HepG2 (cell line): ENCODE data around the gene ADAMTS16. TPM values are rescaled to one million over a fixed set of nuclear protein-coding genes. Genes with fewer than 3 reads are reported as not detected.

Source experiments
- ATAC-seq: fragments of 200-7000 bp; cut with Tn5 transposase; 3 replicates; pipeline ENCODE4 v1.9.1; 2020; ENCODE audit warnings: mild to moderate bottlenecking, moderate library complexity
- BruUV-seq: library from RNA; stranded (reverse); fragments of 400-500 nt; replicated peaks from 2 replicates; lab custom pipeline; 2021; lab: Mats Ljungman, UMichigan
- CTCF ChIA-PET: fragments of 300-600 bp; formaldehyde crosslinking; extraction: SDS; loops from one replicate; lab custom pipeline; 2021; ENCODE audit warnings: low total read pairs, inconsistent platforms, low intra/inter-chr PET ratio; lab: Yijun Ruan, JAX
- POLR2A ChIA-PET: fragments of 350-600 bp; sonication (Branson Sonifier 250); formaldehyde crosslinking; loops from one replicate; lab custom pipeline; 2020; ENCODE audit warnings: antibody characterized with exemption, inconsistent platforms; lab: Yijun Ruan, JAX
- DNase-seq: peaks from one replicate; pipeline ENCODE4 v3.0.0-alpha.2; 2015; ENCODE audit warnings: low spot score
- FAIRE-seq: peaks from 3 replicates; lab custom pipeline; 2011; peaks lifted over from hg19 to GRCh38; lab: Jason Lieb, UNC
- H2AFZ ChIP-seq: one replicate; pipeline ENCODE4 v1.6.1; 2011; ENCODE audit warnings: low read length, inconsistent platforms
- H3K27ac ChIP-seq: fragments of 300-600 bp; 3 replicates; pipeline ENCODE4 v1.8.0; 2011; ENCODE audit warnings: mixed run types, mild to moderate bottlenecking, mixed read lengths, low read length, inconsistent platforms; ENCODE audit not compliant: insufficient read depth; ENCODE audit errors: extremely low read length
- H3K27me3 ChIP-seq, 2 experiments: fragments of 200-600 bp in 1 of 2; 2 replicates in 1 of 2; 3 replicates in 1 of 2; pipeline versions ENCODE4 v1.6.0 to v1.8.0; 2011; ENCODE audit warnings: low read length in 2 of 2, mild to moderate bottlenecking in 2 of 2, moderate library complexity in 2 of 2, inconsistent platforms in 1 of 2; ENCODE audit not compliant: insufficient read depth in 2 of 2, control insufficient read depth in 1 of 2
- H3K36me3 ChIP-seq, 2 experiments: fragments of 200-600 bp in 1 of 2; replicated peaks in 1 of 2; 2 replicates in 1 of 2; 3 replicates in 1 of 2; pipeline versions ENCODE4 v1.5.1 to v1.8.0; 2011; ENCODE audit warnings: low read length in 2 of 2, inconsistent platforms in 1 of 2; ENCODE audit not compliant: insufficient read depth in 2 of 2, control insufficient read depth in 1 of 2
- H3K4me1 ChIP-seq: 2 replicates; pipeline ENCODE4 v1.5.1; 2012; ENCODE audit warnings: low read length, inconsistent platforms; ENCODE audit not compliant: insufficient read depth
- H3K4me2 ChIP-seq: 2 replicates; pipeline ENCODE4 v1.6.0; 2011; ENCODE audit warnings: low read depth, low read length, inconsistent platforms
- H3K4me3 ChIP-seq, 3 experiments: fragments of 200-600 bp in 1 of 3; sonication (generic), shearing (Covaris generic) in 1 of 3; replicated peaks in 1 of 3; 2 replicates each; pipeline ENCODE4 v1.5.1; 2011 to 2016; ENCODE audit warnings: low read length in 3 of 3, inconsistent platforms in 2 of 3, low read depth in 2 of 3, mild to moderate bottlenecking in 2 of 3, control low read depth in 1 of 3, mixed read lengths in 1 of 3; ENCODE audit not compliant: insufficient read depth in 1 of 3
- H3K79me2 ChIP-seq: one replicate; pipeline ENCODE4 v1.6.1; 2011; ENCODE audit warnings: low read length, inconsistent platforms; ENCODE audit not compliant: insufficient read depth
- H3K9ac ChIP-seq: 2 replicates; pipeline ENCODE4 v1.6.0; 2011; ENCODE audit warnings: mild to moderate bottlenecking, low read depth, low read length, inconsistent platforms; ENCODE audit not compliant: insufficient read depth
- H3K9me3 ChIP-seq: 2 replicates; pipeline ENCODE4 v1.5.1; 2012; ENCODE audit warnings: mild to moderate bottlenecking, low read length
- H4K20me1 ChIP-seq: 2 replicates; pipeline ENCODE4 v1.6.0; 2011; ENCODE audit warnings: inconsistent platforms, mild to moderate bottlenecking, low read length, moderate library complexity; ENCODE audit not compliant: insufficient read depth
- ATM ChIP-seq: fragments of 450-650 bp; IDR thresholded peaks from 2 replicates; pipeline ENCODE4 v1.7.1; 2017; ENCODE audit warnings: mild to moderate bottlenecking, borderline replicate concordance
- KDM5A ChIP-seq: fragments of 200-600 bp; sonication (generic); IDR thresholded peaks from 2 replicates; pipeline ENCODE4 v1.7.0; 2018; ENCODE audit warnings: antibody characterized with exemption, mild to moderate bottlenecking, low read length, borderline replicate concordance
- NCOA2 ChIP-seq: sonication (generic); formaldehyde crosslinking; IDR thresholded peaks from 2 replicates; pipeline ENCODE4 v1.8.0; 2022; ENCODE audit warnings: inconsistent platforms
- NFE2L2 ChIP-seq: fragments of 150-350 bp; IDR thresholded peaks from 2 replicates; pipeline ENCODE4 v1.6.1; 2014; ENCODE audit warnings: low read length
- NR3C1 ChIP-seq: sonication (generic); formaldehyde crosslinking; IDR thresholded peaks from 2 replicates; pipeline ENCODE4 v1.4.0; 2020; ENCODE audit warnings: missing genetic modification reagents
- ZNF556 ChIP-seq: sonication (generic); formaldehyde crosslinking; IDR thresholded peaks from 2 replicates; pipeline ENCODE4 v1.4.0; 2020; ENCODE audit warnings: mild to moderate bottlenecking, missing genetic modification reagents, borderline replicate concordance
- ZNF607 ChIP-seq: sonication (generic); formaldehyde crosslinking; IDR thresholded peaks from 2 replicates; pipeline ENCODE4 v1.5.1; 2020; ENCODE audit warnings: missing genetic modification reagents, mild to moderate bottlenecking, borderline replicate concordance
- WGBS: methylation state at CpG from one replicate; pipeline ENCODE4 v1.1.6; 2017; ENCODE audit warnings: low lambda C conversion rate; 5-methylcytosine and 5-hydroxymethylcytosine counted together
- in situ Hi-C: cut with HindIII; loops from 2 replicates; pipeline ENCODE4 v1.10.0; 2017; ENCODE audit warnings: low pct_unique_long_range_greater_than_20kb; ENCODE audit not compliant: extremely low pct_ligation_motif_present
- intact Hi-C: fragments of 100-400 bp; cut with micrococcal nuclease; formaldehyde crosslinking; loops from one replicate; pipeline ENCODE4 v1.10.0; 2022; ENCODE audit not compliant: unreplicated experiment
- polyA plus RNA-seq, 8 experiments: library from polyadenylated mRNA; depleted of rRNA in 3 of 8; stranded (reverse) in 7 of 8; unstranded in 1 of 8; fragments of >200 nt; fragmentation: Illumina TruSeq in 4 of 8; extraction: Trizol in 4 of 8; gene quantifications; 2 replicates each; pipeline versions ENCODE4 v1.2.1 to v1.2.3, GENCODE V29; 2011 to 2016; ENCODE audit warnings: low read depth in 4 of 8, missing spikeins in 1 of 8, mixed read lengths in 1 of 8; ENCODE audit not compliant: insufficient read depth in 1 of 8
- total RNA-seq, 5 experiments: library from RNA; depleted of rRNA; stranded (reverse); fragments of >200 nt; fragmentation: Illumina TruSeq; extraction: Trizol; gene quantifications; 2 replicates each; pipeline ENCODE4 v1.2.3, GENCODE V29; 2016; ENCODE audit warnings: low read depth in 1 of 5
- TF ChIP-seq, protein P1 (sequence below): sonication (generic); formaldehyde crosslinking; IDR thresholded peaks from 2 replicates; pipeline ENCODE4 v1.4.0; 2020; ENCODE audit warnings: mild to moderate bottlenecking, missing genetic modification reagents
- TF ChIP-seq, protein P2 (sequence below): sonication (generic); formaldehyde crosslinking; IDR thresholded peaks from 2 replicates; pipeline ENCODE4 v1.5.0; 2020; ENCODE audit warnings: mild to moderate bottlenecking, low read depth, missing genetic modification reagents, borderline replicate concordance
- TF ChIP-seq, protein P3 (sequence below): sonication (generic); formaldehyde crosslinking; IDR thresholded peaks from 2 replicates; pipeline ENCODE4 v1.5.1; 2020; ENCODE audit warnings: mild to moderate bottlenecking, missing genetic modification reagents

The ADAMTS16 gene
- total and polyA plus RNA-seq, 2 of the 13 experiments (the other 11 are each of a cell fraction or from before 2014, with no cell fraction given) = 0.02 to 0.03 TPM

DNA sequence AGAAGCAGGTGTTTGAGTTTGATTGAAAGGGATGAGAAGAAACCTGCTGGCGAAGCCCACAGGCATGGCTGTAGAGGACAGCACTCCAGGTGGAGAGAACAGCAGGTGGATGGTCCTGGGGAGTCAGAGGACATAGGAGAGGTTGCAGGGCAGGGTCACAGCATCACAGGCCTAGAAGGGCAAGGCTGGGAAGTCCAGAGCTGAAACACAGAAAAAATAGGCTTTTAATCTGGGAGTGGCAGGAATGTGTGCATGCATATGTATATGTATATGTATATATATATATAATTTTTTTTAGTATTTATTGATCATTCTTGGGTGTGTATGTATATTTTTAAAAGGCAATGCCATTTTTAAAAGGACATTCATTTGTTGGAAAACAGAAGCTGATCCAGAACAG lies 118.4 kb downstream of the ADAMTS16 start:
- 18% methylated on average over 1 of the region's 1 CpG for WGBS
- FAIRE-seq = no peak
- in situ Hi-C loops = no loop called here
- TF ChIP-seq ZNF556 (CRISPR knock-in tag) (no peak), NCOA2 (no peak), NFE2L2 (no peak), ZNF607 (CRISPR knock-in tag) (no peak), NR3C1 (no peak), KDM5A (no peak), ATM (no peak)
- TF ChIP-seq, protein P1, sequence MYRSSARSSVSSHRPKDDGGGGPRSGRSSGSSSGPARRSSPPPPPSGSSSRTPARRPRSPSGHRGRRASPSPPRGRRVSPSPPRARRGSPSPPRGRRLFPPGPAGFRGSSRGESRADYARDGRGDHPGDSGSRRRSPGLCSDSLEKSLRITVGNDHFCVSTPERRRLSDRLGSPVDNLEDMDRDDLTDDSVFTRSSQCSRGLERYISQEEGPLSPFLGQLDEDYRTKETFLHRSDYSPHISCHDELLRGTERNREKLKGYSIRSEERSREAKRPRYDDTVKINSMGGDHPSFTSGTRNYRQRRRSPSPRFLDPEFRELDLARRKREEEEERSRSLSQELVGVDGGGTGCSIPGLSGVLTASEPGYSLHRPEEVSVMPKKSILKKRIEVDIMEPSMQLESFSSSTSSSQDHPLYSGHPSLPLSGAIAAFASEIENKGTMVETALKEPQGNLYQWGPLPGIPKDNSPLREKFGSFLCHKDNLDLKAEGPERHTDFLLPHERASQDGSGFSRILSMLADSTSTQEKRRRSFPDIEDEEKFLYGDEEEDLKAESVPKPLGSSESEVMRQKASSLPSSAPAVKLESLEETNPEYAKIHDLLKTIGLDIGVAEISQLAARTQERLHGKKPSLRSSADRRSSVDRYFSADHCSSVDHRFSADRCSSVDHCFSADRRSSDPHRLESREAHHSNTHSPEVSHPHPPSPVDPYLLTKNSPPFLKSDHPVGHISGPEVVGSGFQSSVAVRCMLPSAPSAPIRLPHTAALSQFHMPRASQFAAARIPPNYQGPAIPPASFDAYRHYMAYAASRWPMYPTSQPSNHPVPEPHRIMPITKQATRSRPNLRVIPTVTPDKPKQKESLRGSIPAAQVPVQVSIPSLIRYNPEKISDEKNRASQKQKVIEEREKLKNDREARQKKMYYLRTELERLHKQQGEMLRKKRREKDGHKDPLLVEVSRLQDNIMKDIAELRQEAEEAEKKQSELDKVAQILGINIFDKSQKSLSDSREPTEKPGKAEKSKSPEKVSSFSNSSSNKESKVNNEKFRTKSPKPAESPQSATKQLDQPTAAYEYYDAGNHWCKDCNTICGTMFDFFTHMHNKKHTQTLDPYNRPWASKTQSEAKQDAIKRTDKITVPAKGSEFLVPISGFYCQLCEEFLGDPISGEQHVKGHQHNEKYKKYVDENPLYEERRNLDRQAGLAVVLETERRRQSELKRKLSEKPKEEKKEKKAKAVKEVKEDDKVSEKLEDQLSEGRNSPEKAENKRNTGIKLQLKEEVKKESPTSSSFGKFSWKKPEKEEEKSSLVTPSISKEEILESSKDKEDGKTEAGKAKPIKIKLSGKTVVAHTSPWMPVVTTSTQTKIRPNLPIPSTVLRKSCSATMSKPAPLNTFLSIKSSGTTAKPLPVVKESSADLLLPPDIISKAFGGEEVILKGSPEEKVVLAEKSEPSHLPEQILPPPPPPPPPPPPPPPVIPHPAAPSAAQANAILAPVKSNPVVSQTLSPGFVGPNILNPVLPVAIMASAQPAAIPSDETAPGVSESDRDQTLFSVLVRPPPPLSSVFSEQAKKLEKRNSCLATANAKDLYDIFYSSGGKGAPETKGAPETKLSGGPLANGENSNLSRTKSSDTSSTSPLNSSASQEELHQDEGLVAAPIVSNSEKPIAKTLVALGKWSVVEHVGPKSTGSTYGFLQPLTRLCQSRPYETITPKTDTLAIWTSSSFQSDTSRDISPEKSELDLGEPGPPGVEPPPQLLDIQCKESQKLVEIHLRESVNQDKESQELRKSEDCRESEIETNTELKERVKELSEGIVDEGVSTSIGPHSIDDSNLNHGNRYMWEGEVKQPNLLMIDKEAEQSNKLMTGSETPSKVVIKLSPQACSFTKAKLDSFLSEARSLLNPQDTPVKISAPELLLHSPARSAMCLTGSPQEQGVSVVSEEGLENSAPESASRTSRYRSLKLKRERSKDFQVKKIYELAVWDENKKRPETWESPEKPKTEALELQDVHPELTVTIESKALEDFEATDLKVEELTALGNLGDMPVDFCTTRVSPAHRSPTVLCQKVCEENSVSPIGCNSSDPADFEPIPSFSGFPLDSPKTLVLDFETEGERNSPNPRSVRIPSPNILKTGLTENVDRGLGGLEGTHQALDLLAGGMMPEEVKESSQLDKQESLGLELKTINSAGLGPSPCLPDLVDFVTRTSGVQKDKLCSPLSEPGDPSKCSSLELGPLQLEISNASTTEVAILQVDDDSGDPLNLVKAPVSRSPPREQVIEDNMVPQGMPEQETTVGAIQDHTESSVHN = no peak
- TF ChIP-seq, protein P2, sequence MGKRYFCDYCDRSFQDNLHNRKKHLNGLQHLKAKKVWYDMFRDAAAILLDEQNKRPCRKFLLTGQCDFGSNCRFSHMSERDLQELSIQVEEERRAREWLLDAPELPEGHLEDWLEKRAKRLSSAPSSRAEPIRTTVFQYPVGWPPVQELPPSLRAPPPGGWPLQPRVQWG (CRISPR knock-in tag) = no peak
- TF ChIP-seq, protein P3, sequence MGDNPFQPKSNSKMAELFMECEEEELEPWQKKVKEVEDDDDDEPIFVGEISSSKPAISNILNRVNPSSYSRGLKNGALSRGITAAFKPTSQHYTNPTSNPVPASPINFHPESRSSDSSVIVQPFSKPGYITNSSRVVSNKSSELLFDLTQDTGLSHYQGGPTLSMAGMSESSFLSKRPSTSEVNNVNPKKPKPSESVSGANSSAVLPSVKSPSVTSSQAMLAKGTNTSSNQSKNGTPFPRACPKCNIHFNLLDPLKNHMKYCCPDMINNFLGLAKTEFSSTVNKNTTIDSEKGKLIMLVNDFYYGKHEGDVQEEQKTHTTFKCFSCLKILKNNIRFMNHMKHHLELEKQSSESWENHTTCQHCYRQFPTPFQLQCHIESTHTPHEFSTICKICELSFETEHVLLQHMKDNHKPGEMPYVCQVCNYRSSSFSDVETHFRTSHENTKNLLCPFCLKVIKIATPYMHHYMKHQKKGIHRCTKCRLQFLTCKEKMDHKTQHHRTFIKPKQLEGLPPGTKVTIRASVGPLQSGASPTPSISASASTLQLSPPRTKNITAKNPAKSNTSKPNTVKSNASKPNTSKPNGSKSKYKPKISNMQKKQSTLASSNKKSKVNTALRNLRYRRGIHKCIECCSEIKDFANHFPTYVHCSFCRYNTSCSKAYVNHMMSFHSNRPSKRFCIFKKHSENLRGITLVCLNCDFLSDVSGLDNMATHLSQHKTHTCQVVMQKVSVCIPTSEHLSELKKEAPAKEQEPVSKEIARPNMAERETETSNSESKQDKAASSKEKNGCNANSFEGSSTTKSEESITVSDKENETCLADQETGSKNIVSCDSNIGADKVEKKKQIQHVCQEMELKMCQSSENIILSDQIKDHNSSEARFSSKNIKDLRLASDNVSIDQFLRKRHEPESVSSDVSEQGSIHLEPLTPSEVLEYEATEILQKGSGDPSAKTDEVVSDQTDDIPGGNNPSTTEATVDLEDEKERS = no peak

More for the DNA sequence above, 118.4 kb downstream of the ADAMTS16 start:
- Histone ChIP-seq H2AFZ (no peak overlapping the region), H3K9me3 (no peaks in the 10 kb centered on the region), H4K20me1 (no peaks in the 10 kb centered on the region), H3K4me1 (no peaks in the 10 kb centered on the region), H3K27ac (no peak overlapping the region), H3K4me3 (no peak overlapping the region), H3K4me2 (no peak overlapping the region), H3K9ac (no peak overlapping the region), H3K36me3 (no peaks in the 10 kb centered on the region), H3K79me2 (no peaks in the 10 kb centered on the region), H3K27me3 (peaks cover 0 to 9% of the 10 kb centered on the region in 2 experiments; a peak in 2 of 5 replicates)
- no TSS peak for BruUV-seq
- intact Hi-C loops = no loop called here
- POLR2A ChIA-PET = no interaction called here
- ATAC-seq (no peak), DNase-seq (no peak)
- CTCF ChIA-PET = no interaction called here
